Astrocyte (in vitro differentiated cells and primary cell): Measurements from ENCODE around the gene MIB2.

ENCODE experiments used
- CTCF ChIP-seq: IDR thresholded peaks from 2 replicates; pipeline ENCODE4 v1.5.1; 2011; ENCODE audit warnings: low read depth, mild to moderate bottlenecking, inconsistent platforms, low read length, moderate library complexity; ENCODE audit not compliant: insufficient read depth
- EZH2 ChIP-seq: IDR thresholded peaks from 2 replicates; pipeline ENCODE4 v1.6.1; 2012; ENCODE audit warnings: mild to moderate bottlenecking, low read length, inconsistent platforms; ENCODE audit not compliant: insufficient read depth

DNA sequence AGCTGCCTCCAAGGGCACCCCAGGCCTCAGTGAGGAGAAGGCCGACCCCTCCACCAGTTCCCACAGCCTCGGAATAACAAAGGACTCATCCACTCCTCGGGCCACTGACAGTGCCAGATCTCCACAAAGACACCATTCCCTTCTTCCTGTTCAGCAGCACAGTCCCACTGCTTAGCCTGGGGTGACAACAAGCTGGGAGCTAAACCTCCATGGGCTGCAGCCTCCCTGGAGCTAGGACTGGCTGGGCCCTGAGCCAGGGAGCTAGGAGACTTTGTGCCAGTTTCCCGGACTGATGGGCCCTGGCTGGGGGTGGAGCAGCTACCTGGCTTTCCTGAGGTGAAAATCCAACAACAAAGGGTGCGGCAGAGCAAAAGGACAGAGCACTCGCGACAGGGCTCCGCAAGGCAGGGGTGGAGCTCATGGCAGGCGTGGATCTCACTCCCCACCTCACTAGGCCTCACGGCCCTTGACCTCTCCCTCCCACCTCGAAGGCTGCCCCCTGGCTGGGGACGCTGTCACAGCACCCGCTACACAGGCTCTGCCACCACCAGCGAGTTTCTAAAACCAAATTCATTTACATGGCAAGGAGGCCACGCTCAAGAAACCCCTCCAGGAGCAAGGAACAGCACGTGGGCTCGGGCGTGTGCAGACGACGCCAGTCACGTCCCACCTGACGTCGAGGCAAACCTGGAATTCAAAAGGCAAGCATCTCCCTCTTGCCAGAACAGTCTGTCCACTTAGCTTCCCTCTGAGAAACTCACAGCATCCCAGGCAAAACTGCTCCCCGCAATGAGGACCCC is 63.5 kb downstream of the MIB2 start:
- no peak for TF ChIP-seq EZH2
- TF ChIP-seq CTCF, result peak; percentile 19
